ENCODE data around the gene SEMA4D.

Gene SEMA4D

DNA sequence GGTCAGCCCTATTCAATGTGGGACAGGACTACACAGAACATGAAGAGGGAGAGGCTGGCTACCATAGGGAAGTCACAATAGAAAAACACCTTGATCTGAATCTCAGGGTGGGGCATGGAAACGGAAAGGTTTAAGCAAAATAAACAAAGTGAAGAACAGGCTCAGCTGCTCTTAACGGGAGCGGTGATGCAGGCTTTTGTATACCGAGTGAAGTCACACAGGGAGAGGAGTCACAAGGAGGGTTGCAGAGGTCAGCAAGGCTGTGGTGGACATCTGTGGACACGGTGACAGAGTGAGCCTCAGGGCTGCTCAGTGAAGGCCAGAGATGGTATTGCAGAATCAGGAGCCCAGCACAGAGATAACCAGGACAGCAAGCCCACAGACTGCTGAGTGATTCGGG is 30.6 kb upstream of the SEMA4D start:
- no peak for DNase-seq

- DNase-seq: no peak
These were observed 30.2 kb upstream of the SEMA4D start for GRCh38 chr9:89528131-89528530.

DNA sequence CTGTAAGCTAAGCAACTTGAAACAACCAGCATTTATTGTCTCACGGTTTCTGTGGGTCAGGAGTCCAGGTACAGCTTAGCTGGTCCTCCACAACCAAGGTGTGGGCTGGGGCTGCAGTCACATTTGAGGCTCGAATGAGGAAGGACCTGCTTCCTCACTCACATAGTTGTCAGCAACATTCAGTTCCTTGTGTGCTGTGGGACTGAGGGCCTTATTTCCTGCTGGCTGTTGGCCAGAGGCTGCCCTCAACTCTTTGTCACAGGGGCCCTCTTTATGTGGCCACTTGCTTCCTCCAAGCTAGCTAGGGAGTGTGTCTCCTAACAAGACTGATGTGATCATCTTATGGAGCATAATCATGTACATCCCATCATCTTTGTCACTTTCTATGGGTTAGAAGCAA is 29.2 kb upstream of the SEMA4D start:
- DNase-seq: no peak

DNA sequence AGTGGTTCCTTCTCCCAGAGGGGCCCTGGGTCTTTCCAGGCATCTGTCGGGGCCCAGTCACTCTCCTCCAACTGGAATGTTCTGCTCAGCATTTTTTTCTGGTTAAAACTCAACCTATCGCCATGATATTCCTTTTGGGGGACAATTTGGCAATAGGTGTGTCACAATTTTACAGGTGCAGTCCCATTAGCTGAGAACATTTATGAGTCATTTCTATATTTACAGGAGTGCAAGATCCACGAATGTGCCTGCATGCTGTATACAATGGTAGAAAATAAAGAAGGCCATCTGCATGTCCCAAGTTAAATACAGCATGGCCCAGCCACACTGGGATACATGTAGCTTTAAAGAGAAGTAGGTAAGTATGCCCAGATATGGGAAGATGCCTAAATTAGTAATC is 28.8 kb upstream of the SEMA4D start:
- DNase-seq: no peak

GRCh38 chr9:89525446-89526374 is 27.8 kb upstream of the SEMA4D start:
- no peak for DNase-seq

GRCh38 chr9:89524963-89525362 is 27.1 kb upstream of the SEMA4D start:
- no peak for DNase-seq

- DNase-seq: no peak
These were observed 26.0 kb upstream of the SEMA4D start for GRCh38 chr9:89523948-89524347.

DNA sequence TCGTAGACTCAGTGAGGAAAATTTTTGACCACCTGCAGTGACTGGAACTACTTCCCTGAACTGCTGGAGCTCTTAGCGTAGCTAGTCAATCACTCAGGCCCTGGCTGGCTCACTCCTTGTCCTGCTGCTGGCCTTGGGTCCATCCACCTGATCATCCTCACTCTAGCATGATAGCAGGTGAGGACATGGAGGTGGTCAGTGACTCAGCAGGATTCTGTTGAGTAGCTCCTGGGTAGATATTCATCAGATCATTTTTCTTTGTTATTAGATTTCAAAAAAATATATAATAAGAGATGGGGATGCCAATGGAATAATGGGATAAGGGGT is 25.0 kb upstream of the SEMA4D start:
- DNase-seq: no peak

GRCh38 chr9:89522261-89522958 is 24.5 kb upstream of the SEMA4D start:
- DNase-seq: no peak

DNA sequence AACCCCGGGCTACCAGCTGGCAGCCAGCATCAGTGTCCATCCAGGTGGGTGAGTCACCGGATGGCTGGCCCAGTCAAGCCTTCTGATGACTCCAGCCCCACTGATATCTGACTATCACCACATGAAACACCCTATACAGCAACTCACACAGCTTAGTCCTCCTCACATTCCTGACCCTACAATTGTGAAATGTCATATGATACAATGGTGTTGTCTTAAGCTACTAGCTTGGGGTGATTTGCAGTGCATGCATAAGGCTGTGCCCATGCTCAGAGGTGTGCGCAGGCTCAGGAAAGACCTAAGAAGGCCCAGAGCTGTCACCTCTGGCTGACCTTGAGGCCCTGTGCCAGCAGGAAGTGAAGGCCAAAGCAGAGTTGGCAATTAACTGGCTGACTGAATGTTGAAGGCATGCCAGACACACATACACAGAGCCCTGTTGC is 21.5 kb upstream of the SEMA4D start:
- DNase-seq: no peak

DNA sequence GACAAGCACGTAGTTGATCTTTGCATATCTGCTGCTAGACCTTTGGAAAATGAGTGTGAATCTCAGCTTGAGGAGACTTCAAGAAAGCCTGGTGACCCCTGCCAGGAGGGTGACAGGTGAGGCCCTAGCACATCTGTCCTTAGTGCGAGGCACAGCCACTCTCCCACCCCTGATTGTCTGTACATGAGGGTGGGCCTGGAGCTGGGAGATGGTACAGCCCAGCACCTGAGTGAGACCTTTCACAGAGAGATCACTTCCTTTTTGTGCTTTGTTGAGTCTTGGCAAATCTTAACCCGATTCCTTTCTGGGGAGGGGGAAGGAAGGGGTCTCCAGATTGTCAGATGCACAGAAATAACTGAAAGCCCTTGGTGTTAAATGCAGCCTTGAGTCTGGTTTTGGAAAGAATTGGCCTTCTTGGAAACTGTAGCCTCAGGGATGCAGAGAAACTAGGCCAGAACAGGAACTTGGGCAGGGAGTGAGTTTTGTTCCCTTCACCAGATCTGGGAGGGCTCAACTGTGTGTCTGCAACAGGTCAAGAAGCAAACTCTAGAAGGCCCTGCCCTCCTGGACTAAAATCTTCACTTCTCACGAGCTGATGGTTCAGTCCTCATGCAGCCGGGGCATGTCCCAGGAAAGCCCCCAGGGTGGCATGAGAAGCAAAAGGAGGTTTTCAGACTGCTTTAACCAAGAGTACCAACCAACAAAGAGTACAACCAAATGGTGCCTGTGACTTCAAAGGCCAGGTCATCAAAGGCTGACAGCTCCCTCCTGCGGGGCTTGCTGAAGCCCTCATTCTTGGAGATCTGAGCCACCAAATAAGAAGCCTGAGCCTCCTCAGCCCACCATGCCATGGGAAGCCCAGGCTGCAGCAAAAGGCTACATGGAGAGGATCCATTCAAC is 20.8 kb upstream of the SEMA4D start:
- DNase-seq: no peak

DNA sequence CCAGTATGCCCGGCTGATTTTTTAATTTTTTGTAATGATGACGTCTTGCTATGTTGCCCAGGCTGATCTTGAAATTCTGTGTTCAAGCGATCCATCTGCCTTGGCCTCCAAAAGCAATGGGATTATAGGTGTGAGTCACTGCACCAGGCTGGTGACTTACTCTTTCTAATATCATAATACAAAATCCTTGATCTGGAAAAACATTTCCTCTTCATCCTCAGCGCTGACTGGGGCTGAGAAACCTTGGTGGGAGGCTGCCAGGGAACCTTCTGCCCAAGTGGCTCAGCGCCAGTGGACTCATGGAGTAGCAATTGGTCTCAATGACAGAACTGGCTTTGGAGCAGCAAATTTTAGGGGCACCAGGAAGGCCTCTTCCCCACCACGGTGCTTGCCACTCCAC is 17.5 kb upstream of the SEMA4D start:
- DNase-seq: no peak

- no peak for DNase-seq
These were observed 17.0 kb upstream of the SEMA4D start for GRCh38 chr9:89514956-89515355.

GRCh38 chr9:89514337-89514736 is 16.4 kb upstream of the SEMA4D start:
- no peak for DNase-seq

DNA sequence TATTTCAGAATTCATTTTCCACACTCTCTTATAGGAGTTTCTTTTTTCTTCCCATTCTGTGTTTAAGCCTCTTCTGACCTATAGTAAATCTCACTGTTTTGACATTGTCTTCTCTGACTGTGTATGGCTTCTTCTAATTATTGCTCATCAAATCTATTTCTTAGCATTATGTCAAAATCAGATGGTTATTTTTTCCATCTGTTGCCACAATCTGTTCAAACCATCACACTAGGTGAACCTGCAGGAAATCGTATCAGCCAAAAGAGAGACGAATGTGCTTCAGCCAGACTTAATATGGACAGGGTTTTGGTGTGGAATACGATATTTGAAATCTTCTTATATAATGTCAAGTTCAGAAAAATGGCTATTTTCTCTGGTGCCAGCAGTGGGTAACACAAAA is 15.9 kb upstream of the SEMA4D start:
- DNase-seq: no peak

- DNase-seq: no peak
These were observed 14.5 kb upstream of the SEMA4D start for GRCh38 chr9:89512382-89512781.

GRCh38 chr9:89508951-89509615 is 11.2 kb upstream of the SEMA4D start:
- DNase-seq: no peak

GRCh38 chr9:89505911-89506310 is 8.0 kb upstream of the SEMA4D start:
- DNase-seq: no peak

GRCh38 chr9:89505048-89505447 is 7.1 kb upstream of the SEMA4D start:
- no peak for DNase-seq

DNA sequence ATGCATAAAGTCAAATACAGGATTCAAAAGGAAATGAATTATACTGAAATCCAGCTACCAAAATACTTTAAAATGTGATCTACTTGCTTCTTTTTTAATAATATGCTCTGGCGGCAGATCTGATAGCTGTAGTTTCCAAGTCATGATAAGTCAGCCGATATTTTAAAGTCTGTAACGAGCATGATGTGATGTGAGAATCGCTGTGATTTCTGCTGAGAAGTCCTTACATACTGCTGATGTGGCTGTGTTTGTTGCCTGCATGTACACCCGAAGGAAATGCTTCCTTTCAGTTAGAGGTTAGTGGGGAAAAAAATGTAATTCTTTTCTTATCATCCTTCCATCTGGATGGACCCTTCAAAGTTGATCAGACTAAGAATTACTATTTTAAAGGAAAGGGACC is 4.8 kb upstream of the SEMA4D start:
- no peak for DNase-seq

- DNase-seq: no peak
These were observed 4.2 kb upstream of the SEMA4D start for GRCh38 chr9:89502038-89502601.

GRCh38 chr9:89501311-89501898 is 3.5 kb upstream of the SEMA4D start:
- no peak for DNase-seq
